GM23338 (cell line): ENCODE data around the gene FLYWCH1. TPM values are rescaled to one million over a fixed set of nuclear protein-coding genes. Genes with fewer than 3 reads are reported as not detected.

Experiments
- ATAC-seq: fragments of 200-7000 bp; cut with Tn5 transposase; 3 replicates; pipeline ENCODE4 v1.9.1; 2020
- DNase-seq: peaks from one replicate; pipeline ENCODE4 v3.0.0-alpha.2; 2015; ENCODE audit warnings: low spot score
- H2AFZ ChIP-seq: fragments of 200-600 bp; sonication (generic); 2 replicates; pipeline ENCODE4 v1.8.0; 2016; ENCODE audit warnings: antibody characterized with exemption, mild to moderate bottlenecking, moderate library complexity
- H3F3A ChIP-seq: fragments of 200-600 bp; sonication (generic); replicated peaks from 2 replicates; pipeline ENCODE4 v1.8.0; 2017; ENCODE audit warnings: antibody characterized with exemption, mixed run types, low read depth
- H3K27ac ChIP-seq: fragments of 200-600 bp; sonication (generic); 2 replicates; pipeline ENCODE4 v1.6.1; 2016; ENCODE audit warnings: low read depth
- H3K27me3 ChIP-seq: fragments of 200-600 bp; sonication (generic); 2 replicates; pipeline ENCODE4 v1.8.0; 2016; ENCODE audit warnings: mild to moderate bottlenecking, mixed run types, moderate library complexity; ENCODE audit not compliant: insufficient read depth
- H3K36me3 ChIP-seq: fragments of 200-600 bp; sonication (generic); 2 replicates; pipeline ENCODE4 v1.8.0; 2016; ENCODE audit warnings: mild to moderate bottlenecking; ENCODE audit not compliant: insufficient read depth
- H3K4me1 ChIP-seq: fragments of 200-600 bp; sonication (generic); 2 replicates; pipeline ENCODE4 v1.8.0; 2016; ENCODE audit warnings: mild to moderate bottlenecking, moderate library complexity; ENCODE audit not compliant: insufficient read depth
- H3K4me2 ChIP-seq: fragments of 200-600 bp; sonication (generic); 2 replicates; pipeline ENCODE4 v1.7.1; 2017; ENCODE audit warnings: mixed run types
- H3K4me3 ChIP-seq: fragments of 200-600 bp; sonication (generic); 2 replicates; pipeline ENCODE4 v1.6.1; 2016; ENCODE audit warnings: mixed run types
- H3K79me2 ChIP-seq: fragments of 200-600 bp; sonication (generic); replicated peaks from 2 replicates; pipeline ENCODE4 v1.8.0; 2017; ENCODE audit warnings: mild to moderate bottlenecking; ENCODE audit not compliant: insufficient read depth
- H3K9me2 ChIP-seq: fragments of 200-600 bp; sonication (generic); 2 replicates; pipeline ENCODE4 v1.8.0; 2017; ENCODE audit not compliant: insufficient read depth
- H4K20me1 ChIP-seq: fragments of 200-600 bp; sonication (generic); replicated peaks from 2 replicates; pipeline ENCODE4 v1.8.0; 2017; ENCODE audit warnings: mild to moderate bottlenecking; ENCODE audit not compliant: insufficient read depth
- H3K27ac Mint-ChIP-seq: 2 replicates; pipeline ENCODE4 v1.8.0; 2020; ENCODE audit warnings: inconsistent platforms, mild to moderate bottlenecking, moderate library complexity, mixed read lengths
- H3K27me3 Mint-ChIP-seq: 3 replicates; pipeline ENCODE4 v1.8.0; 2022; ENCODE audit warnings: low read depth, mild to moderate bottlenecking, moderate library complexity, mixed read lengths, inconsistent platforms; ENCODE audit not compliant: insufficient read depth, poor library complexity
- H3K36me3 Mint-ChIP-seq: 3 replicates; pipeline ENCODE4 v1.8.0; 2021; ENCODE audit warnings: low read depth, mild to moderate bottlenecking, inconsistent platforms, moderate library complexity, mixed read lengths
- H3K4me1 Mint-ChIP-seq: 3 replicates; pipeline ENCODE4 v1.8.0; 2020; ENCODE audit warnings: mild to moderate bottlenecking, inconsistent platforms, mixed read lengths
- H3K4me3 Mint-ChIP-seq: 3 replicates; pipeline ENCODE4 v1.8.0; 2021; ENCODE audit warnings: moderate library complexity, mild to moderate bottlenecking, inconsistent platforms, mixed read lengths
- H3K9me3 Mint-ChIP-seq: 3 replicates; pipeline ENCODE4 v1.8.0; 2020; ENCODE audit warnings: moderate library complexity, mild to moderate bottlenecking, inconsistent platforms, mixed read lengths
- CREB1 ChIP-seq: fragments of 250-450 bp; sonication (Bioruptor Pico); IDR thresholded peaks from 2 replicates; pipeline ENCODE4 v1.5.0; 2020; ENCODE audit warnings: low read depth, mild to moderate bottlenecking, moderate library complexity
- CTCF ChIP-seq, 2 experiments: fragments of 200-600 bp in 1 of 2; sonication (generic) in 1 of 2; conservative IDR thresholded peaks; 2 replicates each; pipeline versions ENCODE4 v1.5.1 to v1.6.1; 2016 to 2017; ENCODE audit warnings: antibody characterized with exemption in 2 of 2, low read depth in 2 of 2, mild to moderate bottlenecking in 2 of 2, moderate library complexity in 1 of 2
- ETS1 ChIP-seq: IDR thresholded peaks from 2 replicates; pipeline ENCODE4 v1.6.1; 2016; ENCODE audit warnings: antibody characterized with exemption
- EZH2 ChIP-seq: fragments of 200-600 bp; sonication (generic); IDR thresholded peaks from one replicate; pipeline ENCODE4 v1.8.0; 2017; ENCODE audit warnings: antibody characterized with exemption, mild to moderate bottlenecking, low read depth; ENCODE audit not compliant: unreplicated experiment
- EZH2phosphoT487 ChIP-seq: fragments of 200-600 bp; sonication (generic); IDR thresholded peaks from one replicate; pipeline ENCODE4 v1.8.1; 2018; ENCODE audit warnings: antibody characterized with exemption; ENCODE audit not compliant: unreplicated experiment
- JUNB ChIP-seq: IDR thresholded peaks from one replicate; pipeline ENCODE4 v1.6.1; 2016; ENCODE audit warnings: antibody characterized with exemption; ENCODE audit not compliant: unreplicated experiment
- NANOG ChIP-seq: IDR thresholded peaks from 2 replicates; pipeline ENCODE4 v1.6.1; 2016; ENCODE audit warnings: antibody characterized with exemption, borderline replicate concordance
- POLR2AphosphoS5 ChIP-seq: IDR thresholded peaks from 2 replicates; pipeline ENCODE4 v1.6.1; 2016; ENCODE audit warnings: antibody characterized with exemption, low read depth
- REST ChIP-seq: IDR thresholded peaks from one replicate; pipeline ENCODE4 v1.6.1; 2018; ENCODE audit warnings: antibody characterized with exemption; ENCODE audit not compliant: unreplicated experiment
- STAT1 ChIP-seq: IDR thresholded peaks from one replicate; pipeline ENCODE4 v1.6.1; 2016; ENCODE audit warnings: antibody characterized with exemption; ENCODE audit not compliant: unreplicated experiment
- ZNF114 ChIP-seq: fragments of 250-450 bp; sonication (Bioruptor Pico); IDR thresholded peaks from 2 replicates; pipeline ENCODE4 v1.5.0; 2020; ENCODE audit warnings: mild to moderate bottlenecking, moderate library complexity
- ZNF331 ChIP-seq: fragments of 250-450 bp; sonication (Bioruptor Pico); IDR thresholded peaks from 2 replicates; pipeline ENCODE4 v1.5.0; 2020; ENCODE audit warnings: low read depth, mild to moderate bottlenecking, moderate library complexity
- ZNF462 ChIP-seq: fragments of 250-450 bp; sonication (Bioruptor Pico); IDR thresholded peaks from 2 replicates; pipeline ENCODE4 v1.5.0; 2020; ENCODE audit warnings: mild to moderate bottlenecking, moderate library complexity
- polyA plus RNA-seq: library from polyadenylated mRNA; unstranded; fragments of >200 nt; fragmentation: Nextera tagmentation; extraction: Ambion mirVana; gene quantifications from 2 replicates; pipeline ENCODE4 v1.2.1, GENCODE V29; 2016
- total RNA-seq: library from RNA; depleted of rRNA; stranded (reverse); fragments of >200 nt; shearing (Covaris generic); gene quantifications from 2 replicates; pipeline ENCODE4 v1.2.3, GENCODE V29; 2014

Gene FLYWCH1
- total and polyA plus RNA-seq, 2 experiments from 2014 or later: 6.0 to 29.3 TPM

GRCh38 chr16:2937170-2937569 is 25.4 kb downstream of the FLYWCH1 start:
- peaks cover 3% of the 10 kb centered on the region for H3K27me3 Mint-ChIP-seq
- no peak; the same call in 1 of the 3 replicates for ATAC-seq
- peaks cover 23% of the 10 kb centered on the region for H3K36me3 Mint-ChIP-seq

More at GRCh38 chr16:2937170-2937569, 25.4 kb downstream of the FLYWCH1 start:
- Histone ChIP-seq H3F3A (no peaks in the 10 kb centered on the region), H3K4me2 (no peak overlapping the region), H2AFZ (no peak overlapping the region), H3K79me2 (no peaks in the 10 kb centered on the region), H3K27ac (no peak overlapping the region), H4K20me1 (no peaks in the 10 kb centered on the region; the same call in 1 of the 2 replicates), H3K4me3 (no peak overlapping the region), H3K27me3 (no peaks in the 10 kb centered on the region), H3K36me3 (no peaks in the 10 kb centered on the region), H3K4me1 (no peaks in the 10 kb centered on the region), H3K9me2 (no peaks in the 10 kb centered on the region)
- TF ChIP-seq EZH2: no peak
- no peak for TF ChIP-seq ZNF462 (CRISPR knock-in tag)
- no peak for TF ChIP-seq JUNB
- TF ChIP-seq REST: no peak
- TF ChIP-seq NANOG: no peak
- TF ChIP-seq ETS1: no peak
- no peak for TF ChIP-seq POLR2AphosphoS5
- no peak for TF ChIP-seq ZNF331 (CRISPR knock-in tag)
- TF ChIP-seq EZH2phosphoT487: no peak
- no peak for TF ChIP-seq CTCF (conservative IDR thresholded peaks at IDR 0.05; ENCODE audit: low read depth in 2 of 2)
- no peak for TF ChIP-seq STAT1
- TF ChIP-seq ZNF114 (CRISPR knock-in tag): no peak
- TF ChIP-seq CREB1 (CRISPR knock-in tag): no peak
- DNase-seq: no peak
- no peak overlapping the region for H3K4me3 Mint-ChIP-seq
- H3K4me1 Mint-ChIP-seq: peaks cover 4% of the 10 kb centered on the region; the same call in 1 of the 3 replicates
- H3K9me3 Mint-ChIP-seq: no peaks in the 10 kb centered on the region
- no peak overlapping the region for H3K27ac Mint-ChIP-seq
